Non-pigmented ciliary epithelial cell (primary cell): ENCODE data around the gene FKBP8.

Experiments used
- DNase-seq: peaks from one replicate; pipeline ENCODE4 v3.0.0-alpha.2; 2010; ENCODE audit warnings: low read depth

FKBP8 gene

GRCh38 chr19:18483119-18483890 lies 60.1 kb downstream of the FKBP8 start:
- no peak for DNase-seq
